ENCODE measurements around the gene DOCK2.

DNA sequence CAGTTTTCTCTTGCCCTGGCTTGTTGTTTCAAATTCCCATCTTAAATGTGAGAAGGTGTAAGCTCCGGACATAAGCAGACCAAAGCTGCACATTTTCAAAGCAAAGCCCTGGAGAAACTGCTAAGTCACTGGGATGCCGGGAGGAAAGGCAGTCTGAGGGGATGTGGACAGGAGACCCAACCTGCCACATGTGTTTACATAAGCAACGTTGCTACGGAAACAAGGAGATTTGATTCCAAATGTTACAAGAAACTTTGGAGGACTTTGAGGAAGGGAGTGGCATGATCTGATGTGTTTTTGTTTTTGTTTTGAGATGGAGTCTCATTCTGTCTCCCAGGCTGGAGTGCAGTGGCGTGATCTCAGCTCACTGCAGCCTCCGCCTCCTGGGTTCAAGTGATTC lies 368.9 kb downstream of the DOCK2 start:
- TF ChIP-seq TEAD4 (IDR thresholded peaks at IDR 0.05; ENCODE audit: low read depth, low read length): no peak
- TF ChIP-seq, protein P1, sequence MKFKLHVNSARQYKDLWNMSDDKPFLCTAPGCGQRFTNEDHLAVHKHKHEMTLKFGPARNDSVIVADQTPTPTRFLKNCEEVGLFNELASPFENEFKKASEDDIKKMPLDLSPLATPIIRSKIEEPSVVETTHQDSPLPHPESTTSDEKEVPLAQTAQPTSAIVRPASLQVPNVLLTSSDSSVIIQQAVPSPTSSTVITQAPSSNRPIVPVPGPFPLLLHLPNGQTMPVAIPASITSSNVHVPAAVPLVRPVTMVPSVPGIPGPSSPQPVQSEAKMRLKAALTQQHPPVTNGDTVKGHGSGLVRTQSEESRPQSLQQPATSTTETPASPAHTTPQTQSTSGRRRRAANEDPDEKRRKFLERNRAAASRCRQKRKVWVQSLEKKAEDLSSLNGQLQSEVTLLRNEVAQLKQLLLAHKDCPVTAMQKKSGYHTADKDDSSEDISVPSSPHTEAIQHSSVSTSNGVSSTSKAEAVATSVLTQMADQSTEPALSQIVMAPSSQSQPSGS (IDR thresholded peaks at IDR 0.05; ENCODE audit: low read length): no peak
- TF ChIP-seq, protein P2, sequence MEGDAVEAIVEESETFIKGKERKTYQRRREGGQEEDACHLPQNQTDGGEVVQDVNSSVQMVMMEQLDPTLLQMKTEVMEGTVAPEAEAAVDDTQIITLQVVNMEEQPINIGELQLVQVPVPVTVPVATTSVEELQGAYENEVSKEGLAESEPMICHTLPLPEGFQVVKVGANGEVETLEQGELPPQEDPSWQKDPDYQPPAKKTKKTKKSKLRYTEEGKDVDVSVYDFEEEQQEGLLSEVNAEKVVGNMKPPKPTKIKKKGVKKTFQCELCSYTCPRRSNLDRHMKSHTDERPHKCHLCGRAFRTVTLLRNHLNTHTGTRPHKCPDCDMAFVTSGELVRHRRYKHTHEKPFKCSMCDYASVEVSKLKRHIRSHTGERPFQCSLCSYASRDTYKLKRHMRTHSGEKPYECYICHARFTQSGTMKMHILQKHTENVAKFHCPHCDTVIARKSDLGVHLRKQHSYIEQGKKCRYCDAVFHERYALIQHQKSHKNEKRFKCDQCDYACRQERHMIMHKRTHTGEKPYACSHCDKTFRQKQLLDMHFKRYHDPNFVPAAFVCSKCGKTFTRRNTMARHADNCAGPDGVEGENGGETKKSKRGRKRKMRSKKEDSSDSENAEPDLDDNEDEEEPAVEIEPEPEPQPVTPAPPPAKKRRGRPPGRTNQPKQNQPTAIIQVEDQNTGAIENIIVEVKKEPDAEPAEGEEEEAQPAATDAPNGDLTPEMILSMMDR (IDR thresholded peaks at IDR 0.05; ENCODE audit: control extremely low read depth in 1 of 3, insufficient read depth in 1 of 3, low read depth in 1 of 3, low read length in 3 of 3): no peak
- no peak for TF ChIP-seq SP1 (IDR thresholded peaks at IDR 0.05; ENCODE audit: low read depth, low read length)
- no peak for TF ChIP-seq TBP (IDR thresholded peaks at IDR 0.05; ENCODE audit: low read depth, low read length)
